Memory B cell (primary cell): Measurements from ENCODE around the gene NPC2.
A peak's percentile ranks its signal among the peaks of the same experiment; 100 is the strongest.

ENCODE experiments used
- ATAC-seq: fragments of 150-1000 bp; cut with Tn5 transposase; 2 replicates; pipeline ENCODE4 v1.10.0; 2021; ENCODE audit warnings: low read depth, mild to moderate bottlenecking, moderate library complexity
- DNase-seq, 2 donors: peaks; one replicate each; pipeline ENCODE4 v3.0.0; 2022; ENCODE audit warnings: low spot score in 2 of 2
- H3K27ac Mint-ChIP-seq: one replicate; pipeline ENCODE4 v1.8.0; 2022; ENCODE audit warnings: mild to moderate bottlenecking, moderate library complexity, mixed read lengths
- H3K27me3 Mint-ChIP-seq: one replicate; pipeline ENCODE4 v1.8.0; 2022; ENCODE audit warnings: mixed read lengths
- H3K36me3 Mint-ChIP-seq: one replicate; pipeline ENCODE4 v1.8.0; 2022; ENCODE audit warnings: mild to moderate bottlenecking, mixed read lengths
- H3K4me1 Mint-ChIP-seq: one replicate; pipeline ENCODE4 v1.8.0; 2022; ENCODE audit warnings: mixed read lengths
- H3K4me3 Mint-ChIP-seq: one replicate; pipeline ENCODE4 v1.8.0; 2022; ENCODE audit warnings: mild to moderate bottlenecking, moderate library complexity, mixed read lengths
- H3K9me3 Mint-ChIP-seq: one replicate; pipeline ENCODE4 v1.8.0; 2022; ENCODE audit warnings: mixed read lengths

The NPC2 gene

GRCh38 chr14:74526854-74527585 is 33.9 kb upstream of the NPC2 start:
- H3K27ac Mint-ChIP-seq: no peak overlapping the region
- no peak overlapping the region for H3K4me3 Mint-ChIP-seq
- H3K9me3 Mint-ChIP-seq: no peaks in the 10 kb centered on the region
- peaks cover 14% of the 10 kb centered on the region for H3K4me1 Mint-ChIP-seq
- H3K27me3 Mint-ChIP-seq: peaks cover 13% of the 10 kb centered on the region
- no peak for DNase-seq
- ATAC-seq: no peak
- H3K36me3 Mint-ChIP-seq: no peaks in the 10 kb centered on the region

DNA sequence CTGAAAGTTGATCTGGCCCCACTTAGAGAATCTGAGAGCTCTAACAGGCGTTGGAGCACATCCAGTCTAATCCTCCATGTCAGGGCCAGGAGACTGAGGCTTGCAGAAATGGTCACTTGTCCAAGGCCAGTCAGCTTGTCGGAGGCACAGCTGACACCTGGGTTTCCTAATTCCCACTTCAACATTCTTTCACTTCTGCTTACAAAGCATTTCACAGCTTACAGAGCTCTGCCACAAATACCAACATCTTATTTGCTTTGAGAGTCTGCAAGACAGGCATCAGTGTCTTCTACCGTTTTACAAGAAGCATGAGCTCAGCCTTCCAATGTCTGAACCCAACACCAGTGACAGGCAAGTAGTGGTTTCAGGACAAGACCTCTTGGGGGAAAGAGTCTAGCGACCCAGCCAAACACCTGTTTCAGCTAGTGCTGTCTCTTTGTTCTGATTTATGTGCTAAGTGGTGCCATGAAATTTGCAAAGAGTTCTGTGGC is 32.3 kb upstream of the NPC2 start:
- no peaks in the 10 kb centered on the region for H3K9me3 Mint-ChIP-seq
- peaks cover 14% of the 10 kb centered on the region for H3K4me1 Mint-ChIP-seq
- H3K4me3 Mint-ChIP-seq: no peak overlapping the region
- ATAC-seq (peak; percentile 39), DNase-seq (no peak)
- no peaks in the 10 kb centered on the region for H3K36me3 Mint-ChIP-seq
- no peak overlapping the region for H3K27ac Mint-ChIP-seq
- peaks cover 17% of the 10 kb centered on the region for H3K27me3 Mint-ChIP-seq

DNA sequence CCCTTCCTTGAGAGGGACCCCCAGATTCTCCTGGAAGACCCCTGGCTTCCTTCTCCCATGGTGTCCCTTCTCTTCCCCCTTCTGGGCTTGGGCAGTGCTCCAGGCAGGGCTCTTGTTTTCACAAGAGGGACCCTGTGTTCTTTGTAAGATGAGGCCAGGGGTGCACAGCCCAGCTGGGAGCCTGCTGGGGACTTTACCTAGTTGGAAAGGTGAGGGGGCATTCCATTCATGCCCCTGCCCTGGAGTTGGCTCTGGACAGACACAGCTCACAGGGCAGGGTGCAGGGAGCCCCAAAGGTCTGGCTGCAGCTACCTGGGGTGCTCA is 31.7 kb upstream of the NPC2 start:
- Mint-ChIP-seq H3K4me1 (peaks cover 14% of the 10 kb centered on the region), H3K4me3 (no peak overlapping the region), H3K36me3 (no peaks in the 10 kb centered on the region), H3K27ac (no peak overlapping the region), H3K27me3 (peaks cover 17% of the 10 kb centered on the region), H3K9me3 (no peaks in the 10 kb centered on the region)
- ATAC-seq: no peak
- no peak for DNase-seq

DNA sequence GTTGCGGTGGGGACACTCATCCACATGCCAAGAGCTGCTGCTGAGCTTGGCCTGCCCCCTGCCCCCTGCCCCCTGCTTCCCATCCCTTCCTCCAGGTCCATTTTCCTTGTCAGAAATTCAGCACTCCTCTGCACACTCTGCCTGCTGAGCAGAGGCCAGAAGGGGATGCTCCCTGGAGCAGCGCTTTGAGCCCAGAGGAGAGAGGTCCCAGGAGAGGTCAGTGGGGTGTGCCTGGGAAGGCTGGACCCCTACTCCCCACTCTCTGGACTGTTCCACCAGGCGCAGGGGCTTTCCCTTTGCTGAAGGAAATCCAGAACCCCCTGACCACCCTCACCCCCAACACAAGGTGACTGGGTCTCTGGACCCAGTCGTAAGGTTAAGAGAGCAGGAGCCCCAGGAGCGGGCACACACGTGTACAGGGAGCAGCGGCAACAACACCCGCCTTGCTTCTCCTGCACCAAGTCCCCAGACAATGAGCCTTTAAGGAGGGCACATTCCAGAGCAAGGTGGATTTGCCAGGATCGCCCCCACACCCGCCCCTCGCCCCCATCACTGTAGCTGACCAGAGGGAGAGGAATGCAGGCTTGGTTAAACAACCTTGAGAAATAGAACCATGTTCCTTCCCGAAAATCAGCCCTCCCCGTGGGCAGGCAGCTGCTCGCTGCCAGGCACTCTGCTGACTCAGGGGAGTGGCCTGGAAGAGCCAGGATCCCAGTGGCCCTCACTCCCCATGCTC is 31.1 kb upstream of the NPC2 start:
- no peak overlapping the region for H3K27ac Mint-ChIP-seq
- DNase-seq (no peak), ATAC-seq (no peak)
- H3K36me3 Mint-ChIP-seq: no peaks in the 10 kb centered on the region
- no peaks in the 10 kb centered on the region for H3K9me3 Mint-ChIP-seq
- H3K27me3 Mint-ChIP-seq: peaks cover 17% of the 10 kb centered on the region
- H3K4me3 Mint-ChIP-seq: no peak overlapping the region
- peaks cover 14% of the 10 kb centered on the region for H3K4me1 Mint-ChIP-seq

DNA sequence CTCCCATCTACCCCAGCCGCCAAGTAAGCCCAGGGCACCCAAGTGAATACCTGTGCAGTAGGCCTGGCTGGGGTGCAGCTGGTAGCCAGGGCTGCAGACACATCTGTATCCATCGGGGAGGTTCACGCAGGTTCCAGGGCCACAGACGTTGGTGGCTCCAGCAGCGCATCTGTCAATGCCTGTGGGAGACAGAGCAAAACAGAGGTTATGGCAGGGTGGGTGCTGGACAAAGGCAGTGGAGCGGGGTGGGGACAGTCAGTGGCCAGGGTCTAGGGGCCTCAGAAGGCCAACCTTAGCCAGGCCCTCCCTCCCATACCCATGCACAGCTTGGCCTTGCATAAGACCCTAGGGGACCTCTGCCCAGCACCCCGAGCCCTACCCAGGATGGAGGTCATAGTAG is 29.6 kb upstream of the NPC2 start:
- H3K36me3 Mint-ChIP-seq: no peaks in the 10 kb centered on the region
- no peak overlapping the region for H3K27ac Mint-ChIP-seq
- peaks cover 19% of the 10 kb centered on the region for H3K27me3 Mint-ChIP-seq

DNA sequence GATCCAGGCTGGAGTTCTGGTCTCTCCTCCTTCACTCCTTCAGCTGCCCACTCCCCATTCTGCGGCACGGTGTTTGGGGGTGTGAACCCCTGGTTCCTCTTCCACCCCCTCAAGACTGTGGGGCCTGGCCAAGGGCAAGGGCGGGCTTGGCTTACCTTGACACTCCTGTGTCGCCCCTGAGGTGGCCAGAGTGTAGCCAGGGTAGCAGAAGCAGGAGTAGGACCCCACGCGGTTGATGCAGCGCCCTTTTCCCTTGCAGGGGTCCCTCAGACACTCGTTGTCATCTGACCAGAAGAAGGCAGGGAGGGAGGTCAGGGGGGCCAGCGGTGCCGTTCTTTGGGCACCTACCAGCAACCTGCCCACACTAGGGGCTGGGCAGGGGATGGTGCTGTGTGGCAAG is 28.7 kb upstream of the NPC2 start:
- ATAC-seq (no peak), DNase-seq (no peak)
- H3K27me3 Mint-ChIP-seq: peaks cover 19% of the 10 kb centered on the region
- H3K9me3 Mint-ChIP-seq: no peaks in the 10 kb centered on the region
- no peak overlapping the region for H3K4me3 Mint-ChIP-seq
- H3K4me1 Mint-ChIP-seq: peaks cover 14% of the 10 kb centered on the region
- H3K36me3 Mint-ChIP-seq: no peaks in the 10 kb centered on the region
- H3K27ac Mint-ChIP-seq: no peak overlapping the region

More for the DNA sequence above, 29.6 kb upstream of the NPC2 start:
- Mint-ChIP-seq H3K4me1 (peaks cover 14% of the 10 kb centered on the region), H3K9me3 (no peaks in the 10 kb centered on the region), H3K4me3 (no peak overlapping the region)
- no peak for DNase-seq
- no peak for ATAC-seq

GRCh38 chr14:74519316-74520074 is 26.4 kb upstream of the NPC2 start:
- no peak overlapping the region for H3K27ac Mint-ChIP-seq
- no peaks in the 10 kb centered on the region for H3K9me3 Mint-ChIP-seq
- H3K36me3 Mint-ChIP-seq: no peaks in the 10 kb centered on the region
- H3K4me3 Mint-ChIP-seq: no peak overlapping the region
- peaks cover 17% of the 10 kb centered on the region for H3K27me3 Mint-ChIP-seq
- no peak for ATAC-seq
- DNase-seq: no peak
- H3K4me1 Mint-ChIP-seq: peaks cover 4% of the 10 kb centered on the region

- H3K27me3 Mint-ChIP-seq: peaks cover 14% of the 10 kb centered on the region
- no peaks in the 10 kb centered on the region for H3K36me3 Mint-ChIP-seq
- H3K9me3 Mint-ChIP-seq: no peaks in the 10 kb centered on the region
- no peak for DNase-seq
- no peak overlapping the region for H3K27ac Mint-ChIP-seq
- peaks cover 7% of the 10 kb centered on the region for H3K4me1 Mint-ChIP-seq
- no peak for ATAC-seq
- no peak overlapping the region for H3K4me3 Mint-ChIP-seq
Observed at GRCh38 chr14:74518221-74518620, 25.1 kb upstream of the NPC2 start.

DNA sequence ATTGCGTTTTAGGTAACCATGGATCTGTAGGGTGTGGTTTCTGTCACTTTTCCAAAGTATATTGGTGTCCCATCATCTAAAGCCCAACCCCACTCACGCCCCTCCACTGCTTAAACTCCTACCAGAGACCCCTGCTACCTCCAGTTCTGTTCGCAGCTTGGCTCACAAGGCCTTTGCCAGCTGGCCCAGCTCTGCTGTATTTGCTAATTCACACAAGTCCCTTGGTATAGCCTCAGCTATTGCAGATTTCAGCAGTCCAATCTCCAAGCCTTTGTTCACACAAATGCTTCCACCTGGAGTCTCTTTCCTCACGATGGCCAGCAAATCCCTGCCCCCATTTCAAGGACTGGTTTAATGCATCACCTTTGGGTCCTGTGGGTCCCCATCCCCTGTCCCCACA is 24.6 kb upstream of the NPC2 start:
- H3K9me3 Mint-ChIP-seq: no peaks in the 10 kb centered on the region
- H3K27ac Mint-ChIP-seq: no peak overlapping the region
- peaks cover 13% of the 10 kb centered on the region for H3K27me3 Mint-ChIP-seq
- ATAC-seq (no peak), DNase-seq (no peak)
- H3K4me1 Mint-ChIP-seq: peaks cover 7% of the 10 kb centered on the region
- no peak overlapping the region for H3K4me3 Mint-ChIP-seq
- no peaks in the 10 kb centered on the region for H3K36me3 Mint-ChIP-seq

- Mint-ChIP-seq H3K4me3 (no peak overlapping the region), H3K27ac (no peak overlapping the region), H3K4me1 (peaks cover 7% of the 10 kb centered on the region)
Observed at GRCh38 chr14:74516451-74517160, 23.5 kb upstream of the NPC2 start.

DNA sequence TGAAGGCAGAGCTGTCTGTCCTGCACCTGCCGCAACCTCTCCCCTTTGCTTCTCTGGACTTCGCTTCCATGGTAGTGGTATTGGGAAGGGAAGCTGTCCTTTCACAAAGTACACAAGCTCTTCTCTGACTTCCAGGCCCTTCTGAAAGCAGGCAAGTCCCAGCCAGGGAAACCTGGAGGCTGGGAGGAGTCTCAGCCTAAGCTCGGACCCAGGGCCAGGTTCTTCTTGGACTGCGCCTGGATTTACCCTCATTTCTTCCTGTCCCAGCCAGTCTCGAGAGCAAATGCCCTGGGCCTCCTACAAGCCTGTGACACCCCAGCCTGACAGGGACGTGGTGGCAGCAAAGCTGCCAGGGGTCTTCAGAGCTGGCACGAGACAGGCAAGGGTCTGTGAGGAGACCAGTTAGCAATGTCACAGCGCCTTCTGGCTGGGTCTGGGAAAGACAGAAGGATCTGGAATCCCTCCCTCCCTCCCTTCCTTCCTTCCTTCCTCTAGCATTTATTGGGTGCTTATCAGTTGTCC is 22.8 kb upstream of the NPC2 start:
- Mint-ChIP-seq H3K4me3 (no peak overlapping the region), H3K27me3 (peaks cover 22% of the 10 kb centered on the region)

More at GRCh38 chr14:74516451-74517160, 23.5 kb upstream of the NPC2 start:
- ATAC-seq (no peak), DNase-seq (no peak)
- Mint-ChIP-seq H3K9me3 (no peaks in the 10 kb centered on the region), H3K36me3 (no peaks in the 10 kb centered on the region), H3K27me3 (peaks cover 18% of the 10 kb centered on the region)

GRCh38 chr14:74514471-74514941 is 21.4 kb upstream of the NPC2 start:
- Mint-ChIP-seq H3K4me1 (peaks cover 7% of the 10 kb centered on the region), H3K9me3 (no peaks in the 10 kb centered on the region), H3K36me3 (no peaks in the 10 kb centered on the region), H3K4me3 (no peak overlapping the region), H3K27ac (no peak overlapping the region), H3K27me3 (peaks cover 23% of the 10 kb centered on the region)
- ATAC-seq: no peak
- no peak for DNase-seq

More for the DNA sequence above, 22.8 kb upstream of the NPC2 start:
- no peaks in the 10 kb centered on the region for H3K9me3 Mint-ChIP-seq
- ATAC-seq: no peak
- DNase-seq: no peak
- H3K27ac Mint-ChIP-seq: no peak overlapping the region
- H3K36me3 Mint-ChIP-seq: no peaks in the 10 kb centered on the region
- H3K4me1 Mint-ChIP-seq: peaks cover 7% of the 10 kb centered on the region

- H3K27me3 Mint-ChIP-seq: peaks cover 21% of the 10 kb centered on the region
- peaks cover 11% of the 10 kb centered on the region for H3K4me1 Mint-ChIP-seq
- no peak for DNase-seq
- H3K36me3 Mint-ChIP-seq: no peaks in the 10 kb centered on the region
- H3K27ac Mint-ChIP-seq: no peak overlapping the region
- no peaks in the 10 kb centered on the region for H3K9me3 Mint-ChIP-seq
- no peak for ATAC-seq
- no peak overlapping the region for H3K4me3 Mint-ChIP-seq
Observed at GRCh38 chr14:74511966-74512830, 19.1 kb upstream of the NPC2 start.
